Stomach (tissue), 4 donors: ENCODE measurements around the gene TAS1R3.

Experiments used
- CTCF ChIP-seq, 7 experiments: fragments of 450-650 bp in 4 of 7; fragments of 200-600 bp in 3 of 7; sonication (generic) in 3 of 7; IDR thresholded peaks; one replicate each; pipeline ENCODE4 v1.5.1; 2016 to 2019; ENCODE audit warnings: antibody characterized with exemption in 7 of 7, control low read depth in 2 of 7, mild to moderate bottlenecking in 1 of 7
- EP300 ChIP-seq: sonication (generic); formaldehyde crosslinking; IDR thresholded peaks from one replicate; pipeline ENCODE4 v1.6.1; 2017; ENCODE audit warnings: antibody characterized with exemption
- POLR2AphosphoS5 ChIP-seq, 3 donors: sonication (generic); formaldehyde crosslinking; IDR thresholded peaks; one replicate each; pipeline ENCODE4 v1.6.1; 2016; ENCODE audit warnings: antibody characterized with exemption in 3 of 3

GRCh38 chr1:1324084-1324523 lies 7.0 kb upstream of the TAS1R3 start:
- TF ChIP-seq POLR2AphosphoS5 (IDR thresholded peaks at IDR 0.05) (no peak), CTCF (IDR thresholded peaks at IDR 0.05) (no peak), EP300 (no peak)
